HepG2 (cell line): Measurements from ENCODE around the gene CYBRD1. TPM values are rescaled to one million over a fixed set of nuclear protein-coding genes. Genes with fewer than 3 reads are reported as not detected.
A peak's percentile ranks its signal among the peaks of the same experiment; 100 is the strongest.

Experiments
- DRAP1 ChIP-seq: IDR thresholded peaks from 2 replicates; pipeline ENCODE4 v1.6.1; 2016; ENCODE audit warnings: missing genetic modification reagents, missing compliant biosample characterization
- EED ChIP-seq: sonication (generic); formaldehyde crosslinking; IDR thresholded peaks from 2 replicates; pipeline ENCODE4 v1.5.0; 2020; ENCODE audit warnings: mild to moderate bottlenecking, missing genetic modification reagents
- ETV5 ChIP-seq: IDR thresholded peaks from 2 replicates; pipeline ENCODE4 v1.6.1; 2018; ENCODE audit warnings: missing biosample characterization, missing genetic modification reagents, inconsistent platforms, borderline replicate concordance
- GZF1 ChIP-seq: sonication (generic); formaldehyde crosslinking; IDR thresholded peaks from 2 replicates; pipeline ENCODE4 v1.5.1; 2020; ENCODE audit warnings: mild to moderate bottlenecking, missing genetic modification reagents
- HMGXB4 ChIP-seq, 2 experiments: sonication (generic) in 1 of 2; formaldehyde crosslinking in 1 of 2; IDR thresholded peaks; 2 replicates each; pipeline versions ENCODE4 v1.4.0 to v1.6.1; 2018 to 2020; ENCODE audit warnings: missing genetic modification reagents in 2 of 2, borderline replicate concordance in 1 of 2, low read depth in 1 of 2, mild to moderate bottlenecking in 1 of 2, missing biosample characterization in 1 of 2
- MYC ChIP-seq: sonication (generic); formaldehyde crosslinking; IDR thresholded peaks from 2 replicates; pipeline ENCODE4 v1.9.0; 2021; ENCODE audit warnings: missing genetic modification reagents, borderline replicate concordance
- NFIC ChIP-seq: IDR thresholded peaks from 2 replicates; pipeline ENCODE4 v1.6.1; 2012; ENCODE audit warnings: mild to moderate bottlenecking, low read length, inconsistent platforms
- POLR2G ChIP-seq: fragments of 200-400 bp; formaldehyde crosslinking; IDR thresholded peaks from 2 replicates; pipeline ENCODE4 v1.6.1; 2018; ENCODE audit warnings: mild to moderate bottlenecking, low read depth, low read length, moderate library complexity
- UBTF ChIP-seq: sonication (generic); formaldehyde crosslinking; IDR thresholded peaks from 2 replicates; pipeline ENCODE4 v1.4.0; 2020; ENCODE audit warnings: mild to moderate bottlenecking, missing genetic modification reagents
- XRCC5 ChIP-seq: fragments of 200-400 bp; formaldehyde crosslinking; optimal IDR thresholded peaks from 2 replicates; pipeline ENCODE3; 2017; ENCODE audit warnings: mild to moderate bottlenecking, low read length
- ZFP41 ChIP-seq: sonication (generic); formaldehyde crosslinking; IDR thresholded peaks from 2 replicates; pipeline ENCODE4 v1.4.0; 2020; ENCODE audit warnings: mild to moderate bottlenecking, missing genetic modification reagents, borderline replicate concordance
- ZNF256 ChIP-seq: sonication (generic); formaldehyde crosslinking; conservative IDR thresholded peaks from 2 replicates; pipeline ENCODE4 v1.4.0; 2020; ENCODE audit warnings: missing genetic modification reagents
- ZNF562 ChIP-seq: sonication (generic); formaldehyde crosslinking; IDR thresholded peaks from 2 replicates; pipeline ENCODE4 v1.8.0; 2022; ENCODE audit warnings: missing genetic modification reagents, borderline replicate concordance
- ZNF574 ChIP-seq: sonication (generic); formaldehyde crosslinking; IDR thresholded peaks from 2 replicates; pipeline ENCODE4 v1.4.0; 2020; ENCODE audit warnings: missing genetic modification reagents
- ZNF746 ChIP-seq: sonication (generic); formaldehyde crosslinking; IDR thresholded peaks from 2 replicates; pipeline ENCODE4 v1.8.0; 2022; ENCODE audit warnings: mild to moderate bottlenecking, missing genetic modification reagents
- ZNF761 ChIP-seq: sonication (generic); formaldehyde crosslinking; conservative IDR thresholded peaks from 2 replicates; pipeline ENCODE4 v1.4.0; 2020; ENCODE audit warnings: mild to moderate bottlenecking, missing genetic modification reagents
- ZNF773 ChIP-seq: sonication (generic); formaldehyde crosslinking; IDR thresholded peaks from 2 replicates; pipeline ENCODE4 v1.4.0; 2020; ENCODE audit warnings: missing genetic modification reagents, borderline replicate concordance
- ZNF816 ChIP-seq: sonication (generic); formaldehyde crosslinking; IDR thresholded peaks from 2 replicates; pipeline ENCODE4 v1.8.0; 2022; ENCODE audit warnings: missing genetic modification reagents, mild to moderate bottlenecking, borderline replicate concordance
- polyA plus RNA-seq, 8 experiments: library from polyadenylated mRNA; depleted of rRNA in 3 of 8; stranded (reverse) in 7 of 8; unstranded in 1 of 8; fragments of >200 nt; fragmentation: Illumina TruSeq in 4 of 8; extraction: Trizol in 4 of 8; gene quantifications; 2 replicates each; pipeline versions ENCODE4 v1.2.1 to v1.2.3, GENCODE V29; 2011 to 2016; ENCODE audit warnings: low read depth in 4 of 8, missing spikeins in 1 of 8, mixed read lengths in 1 of 8; ENCODE audit not compliant: insufficient read depth in 1 of 8
- total RNA-seq, 5 experiments: library from RNA; depleted of rRNA; stranded (reverse); fragments of >200 nt; fragmentation: Illumina TruSeq; extraction: Trizol; gene quantifications; 2 replicates each; pipeline ENCODE4 v1.2.3, GENCODE V29; 2016; ENCODE audit warnings: low read depth in 1 of 5

The CYBRD1 gene
- total and polyA plus RNA-seq, 2 of the 13 experiments (the other 11 are each of a cell fraction or from before 2014, with no cell fraction given), result 0.13 to 0.42 TPM

- TF ChIP-seq EED (CRISPR knock-in tag) (no peak), GZF1 (CRISPR knock-in tag) (no peak), ETV5 (no peak), NFIC (no peak), ZNF562 (no peak), DRAP1 (CRISPR knock-in tag) (peak; percentile 58; the same call in 1 of the 2 replicates), ZFP41 (CRISPR knock-in tag) (no peak), ZNF761 (CRISPR knock-in tag) (no peak), POLR2G (0 out of 2 replicates have a peak, but pooled peaks have one; percentile 35), ZNF256 (CRISPR knock-in tag) (no peak), ZNF574 (peak; percentile 58), ZNF816 (CRISPR knock-in tag) (no peak), ZNF773 (CRISPR knock-in tag) (no peak), HMGXB4 (CRISPR knock-in tag; IDR thresholded peaks at IDR 0.05; ENCODE audit: borderline replicate concordance in 1 of 2, low read depth in 1 of 2) (peak; percentile 45 to 71; a peak in 3 of 4 replicates), MYC (CRISPR knock-in tag) (peak; percentile 57; the same call in 1 of the 2 replicates), UBTF (no peak), XRCC5 (peak; percentile 96), ZNF746 (CRISPR knock-in tag) (no peak)
These were observed 52.0 kb downstream of the CYBRD1 start (continued) for GRCh38 chr2:171574149-171574795.
